Measurements from ENCODE around the gene XRN2. TPM values are rescaled to one million over a fixed set of nuclear protein-coding genes. Genes with fewer than 3 reads are reported as not detected.

The XRN2 gene
- total RNA-seq, 4 donors from 2014 or later: 41.3 to 51.0 (median 46.4) TPM

DNA sequence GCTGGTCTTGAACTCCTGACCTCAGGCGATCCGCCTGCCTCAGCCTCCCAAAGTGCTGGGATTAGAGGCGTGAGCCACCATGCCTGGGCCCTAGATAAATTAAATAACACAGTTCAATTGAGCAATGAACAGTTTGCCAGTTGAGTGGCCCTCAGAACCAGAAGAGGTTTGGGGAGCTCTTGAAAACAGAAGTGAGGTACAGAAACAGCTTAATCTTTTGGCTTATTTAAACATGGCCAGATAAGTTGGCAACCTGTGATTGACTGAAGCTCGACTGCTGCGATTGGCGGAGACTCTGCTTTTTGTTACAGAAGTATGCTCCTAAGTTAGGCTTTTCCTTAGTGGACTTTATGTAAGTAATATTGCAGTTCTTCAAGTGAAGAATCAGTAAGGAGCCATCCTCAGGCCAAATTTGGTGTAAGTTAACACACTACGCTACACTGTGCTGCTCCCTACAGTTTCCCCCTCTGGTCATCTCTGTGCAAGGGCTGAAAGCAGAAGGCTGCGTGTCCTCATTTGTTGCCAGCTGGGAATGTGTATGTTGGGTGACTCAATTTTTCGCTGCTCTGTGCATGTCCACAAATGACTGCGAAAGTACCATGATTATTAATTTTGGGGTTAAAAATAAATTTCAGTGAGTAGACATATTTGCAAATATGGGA lies 9.8 kb downstream of the XRN2 start:
- 92% methylated on average over 10 of the region's 10 CpGs for WGBS
- no peak for DNase-seq (ENCODE audit: low spot score in 2 of 2)
- Histone ChIP-seq H3K27ac (no peak overlapping the region), H3K27me3 (no peaks in the 10 kb centered on the region), H3K9me3 (no peaks in the 10 kb centered on the region), H3K4me3 (no peak overlapping the region), H3K4me1 (peaks cover 23% of the 10 kb centered on the region), H3K36me3 (no peaks in the 10 kb centered on the region)
- TF ChIP-seq POLR2A (IDR thresholded peaks at IDR 0.05) (no peak), EP300 (IDR thresholded peaks at IDR 0.05) (no peak), POLR2AphosphoS5 (IDR thresholded peaks at IDR 0.05) (no peak)
- TF ChIP-seq, protein P1, sequence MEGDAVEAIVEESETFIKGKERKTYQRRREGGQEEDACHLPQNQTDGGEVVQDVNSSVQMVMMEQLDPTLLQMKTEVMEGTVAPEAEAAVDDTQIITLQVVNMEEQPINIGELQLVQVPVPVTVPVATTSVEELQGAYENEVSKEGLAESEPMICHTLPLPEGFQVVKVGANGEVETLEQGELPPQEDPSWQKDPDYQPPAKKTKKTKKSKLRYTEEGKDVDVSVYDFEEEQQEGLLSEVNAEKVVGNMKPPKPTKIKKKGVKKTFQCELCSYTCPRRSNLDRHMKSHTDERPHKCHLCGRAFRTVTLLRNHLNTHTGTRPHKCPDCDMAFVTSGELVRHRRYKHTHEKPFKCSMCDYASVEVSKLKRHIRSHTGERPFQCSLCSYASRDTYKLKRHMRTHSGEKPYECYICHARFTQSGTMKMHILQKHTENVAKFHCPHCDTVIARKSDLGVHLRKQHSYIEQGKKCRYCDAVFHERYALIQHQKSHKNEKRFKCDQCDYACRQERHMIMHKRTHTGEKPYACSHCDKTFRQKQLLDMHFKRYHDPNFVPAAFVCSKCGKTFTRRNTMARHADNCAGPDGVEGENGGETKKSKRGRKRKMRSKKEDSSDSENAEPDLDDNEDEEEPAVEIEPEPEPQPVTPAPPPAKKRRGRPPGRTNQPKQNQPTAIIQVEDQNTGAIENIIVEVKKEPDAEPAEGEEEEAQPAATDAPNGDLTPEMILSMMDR (IDR thresholded peaks at IDR 0.05): no peak

- WGBS: 56% methylated on average over 4 of the region's 4 CpGs
- TF ChIP-seq, protein P1 (IDR thresholded peaks at IDR 0.05): no peak
- no peak overlapping the region for H3K27ac ChIP-seq
- no peak overlapping the region for H3K4me3 ChIP-seq
- DNase-seq (ENCODE audit: low spot score in 2 of 2): no peak
- H3K27me3 ChIP-seq: no peaks in the 10 kb centered on the region
- no peaks in the 10 kb centered on the region for H3K36me3 ChIP-seq
- peaks cover 13% of the 10 kb centered on the region for H3K4me1 ChIP-seq
- H3K9me3 ChIP-seq: peaks cover 3% of the 10 kb centered on the region
These were observed 12.0 kb downstream of the XRN2 start for GRCh38 chr20:21315138-21315537.

DNA sequence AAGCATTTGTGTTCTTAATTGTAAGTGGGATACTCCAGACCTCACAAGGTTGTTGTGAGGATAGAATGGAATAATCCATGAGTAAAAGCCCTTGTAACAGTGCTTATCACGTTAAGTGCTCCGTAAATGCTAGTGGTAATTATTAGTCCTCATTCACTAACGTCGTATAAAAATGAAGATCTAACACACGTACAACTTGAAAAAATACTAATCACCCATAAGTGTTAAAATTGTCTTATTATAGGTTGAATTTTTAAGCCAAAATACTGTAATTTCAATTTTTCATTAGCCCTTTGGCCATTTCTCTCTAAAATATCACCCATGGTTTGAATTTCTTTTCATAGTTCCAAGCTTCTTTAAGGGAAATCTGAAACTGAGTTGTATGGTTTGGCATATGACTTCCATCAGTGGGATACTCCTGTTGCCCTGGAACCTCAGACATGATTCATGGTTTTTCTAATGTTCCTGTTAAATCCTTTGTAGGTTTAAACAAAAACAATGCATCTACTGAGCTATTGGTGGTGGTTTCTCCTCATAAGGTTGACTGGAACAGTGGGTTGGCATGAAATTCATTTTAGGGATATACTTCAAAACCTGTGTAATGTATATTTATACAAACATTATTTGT lies 19.1 kb downstream of the XRN2 start:
- TF ChIP-seq POLR2A (IDR thresholded peaks at IDR 0.05) (no peak), EP300 (IDR thresholded peaks at IDR 0.05) (no peak), POLR2AphosphoS5 (IDR thresholded peaks at IDR 0.05) (no peak)
- TF ChIP-seq, protein P1 (IDR thresholded peaks at IDR 0.05): no peak
- Histone ChIP-seq H3K36me3 (no peaks in the 10 kb centered on the region), H3K27ac (no peak overlapping the region), H3K4me1 (peaks cover 36% of the 10 kb centered on the region), H3K4me3 (no peak overlapping the region), H3K9me3 (peaks cover 18% of the 10 kb centered on the region), H3K27me3 (no peaks in the 10 kb centered on the region)
- DNase-seq (ENCODE audit: low spot score in 2 of 2): no peak
- WGBS: 99% methylated on average over 5 of the region's 5 CpGs

GRCh38 chr20:21322921-21323331 lies 19.8 kb downstream of the XRN2 start:
- no peak for DNase-seq (ENCODE audit: low spot score in 2 of 2)
- WGBS: 97% methylated on average over 3 of the region's 3 CpGs
- Histone ChIP-seq H3K4me1 (peaks cover 36% of the 10 kb centered on the region), H3K9me3 (peaks cover 18% of the 10 kb centered on the region), H3K36me3 (no peaks in the 10 kb centered on the region), H3K27ac (no peak overlapping the region), H3K4me3 (no peak overlapping the region), H3K27me3 (no peaks in the 10 kb centered on the region)
- TF ChIP-seq, protein P1 (IDR thresholded peaks at IDR 0.05): no peak
- TF ChIP-seq POLR2A (IDR thresholded peaks at IDR 0.05): no peak
- no peak for TF ChIP-seq POLR2AphosphoS5 (IDR thresholded peaks at IDR 0.05)
- no peak for TF ChIP-seq EP300 (IDR thresholded peaks at IDR 0.05)

- TF ChIP-seq POLR2A (IDR thresholded peaks at IDR 0.05): no peak
- peaks cover 5% of the 10 kb centered on the region for H3K36me3 ChIP-seq
- H3K4me1 ChIP-seq: peaks cover 34% of the 10 kb centered on the region
- no peak overlapping the region for H3K4me3 ChIP-seq
- peaks cover 18% of the 10 kb centered on the region for H3K9me3 ChIP-seq
- 63% methylated on average over 3 of the region's 3 CpGs for WGBS
- no peak for DNase-seq (ENCODE audit: low spot score in 2 of 2)
- no peak overlapping the region for H3K27ac ChIP-seq
- no peaks in the 10 kb centered on the region for H3K27me3 ChIP-seq
These were observed 20.5 kb downstream of the XRN2 start for GRCh38 chr20:21323640-21324039.
